HEK293T (cell line): ENCODE data around the gene ULBP2.
"Not testable (repeated sequence)": the region's sequence is repeated elsewhere in the genome, so short reads cannot be mapped to it uniquely, and the experiment has no call there.

Experiments used
- BHLHE40 ChIP-seq: fragments of 450-650 bp; IDR thresholded peaks from 2 replicates; pipeline ENCODE4 v1.6.1; 2016; ENCODE audit warnings: mild to moderate bottlenecking, moderate library complexity, borderline replicate concordance
- CTBP1 ChIP-seq: fragments of 450-650 bp; IDR thresholded peaks from 2 replicates; pipeline ENCODE4 v1.6.1; 2016; ENCODE audit warnings: borderline replicate concordance
- ELF4 ChIP-seq: fragments of 450-650 bp; IDR thresholded peaks from 2 replicates; pipeline ENCODE4 v1.6.1; 2017; ENCODE audit warnings: antibody characterized with exemption
- FOXA1 ChIP-seq: fragments of 450-650 bp; IDR thresholded peaks from 2 replicates; pipeline ENCODE4 v1.6.1; 2016; ENCODE audit warnings: mild to moderate bottlenecking
- FOXK2 ChIP-seq: fragments of 450-650 bp; IDR thresholded peaks from 2 replicates; pipeline ENCODE4 v1.6.1; 2016; ENCODE audit warnings: mild to moderate bottlenecking
- FOXM1 ChIP-seq: fragments of 450-650 bp; IDR thresholded peaks from 2 replicates; pipeline ENCODE4 v1.6.1; 2017; ENCODE audit warnings: mild to moderate bottlenecking, borderline replicate concordance
- HDGF ChIP-seq: fragments of 450-650 bp; IDR thresholded peaks from 2 replicates; pipeline ENCODE4 v1.6.1; 2017; ENCODE audit warnings: antibody characterized with exemption, borderline replicate concordance
- L3MBTL2 ChIP-seq: fragments of 450-650 bp; conservative IDR thresholded peaks from 2 replicates; pipeline ENCODE4 v1.6.1; 2016; ENCODE audit warnings: mild to moderate bottlenecking
- SP1 ChIP-seq: fragments of 450-650 bp; IDR thresholded peaks from 2 replicates; pipeline ENCODE4 v1.6.1; 2017
- SUZ12 ChIP-seq: fragments of 450-650 bp; IDR thresholded peaks from 2 replicates; pipeline ENCODE4 v1.6.1; 2016; ENCODE audit warnings: mild to moderate bottlenecking
- TARDBP ChIP-seq: fragments of 450-650 bp; IDR thresholded peaks from 2 replicates; pipeline ENCODE4 v1.6.1; 2016

DNA sequence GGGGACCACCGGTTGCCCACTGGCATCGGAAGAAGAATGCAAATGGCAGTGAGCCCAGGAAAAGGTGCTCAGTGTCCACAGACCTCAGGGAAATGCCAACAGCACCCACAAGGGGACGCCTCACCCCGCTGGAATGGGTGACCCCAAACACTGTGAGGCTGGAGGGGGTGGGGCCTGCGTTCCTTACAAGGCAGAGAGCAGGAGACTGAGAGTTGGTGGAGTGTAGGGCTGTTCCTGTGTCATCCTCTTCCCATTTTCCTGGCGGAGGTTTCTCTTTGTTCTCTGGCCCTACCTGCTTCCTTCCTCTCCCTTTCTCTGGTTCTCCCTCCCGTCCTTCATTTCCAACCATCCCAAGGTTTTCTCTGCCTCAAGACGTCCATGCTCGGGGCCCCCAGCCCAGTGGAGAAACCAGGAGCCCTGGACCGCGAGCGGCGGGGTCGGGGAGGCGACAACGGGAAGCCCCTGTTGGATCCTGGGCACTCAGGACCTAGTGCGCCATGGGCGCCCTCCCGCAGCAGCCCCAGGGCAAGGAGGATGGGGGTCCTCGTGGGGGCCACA, 3.7 kb upstream of the ULBP2 start:
- not testable (repeated sequence) for TF ChIP-seq SUZ12, SP1, FOXK2, FOXM1, L3MBTL2, ELF4, BHLHE40, CTBP1, FOXA1, HDGF, TARDBP
